Bronchial epithelial cell (primary cell): ENCODE data around the gene GABRR2. TPM values are rescaled to one million over a fixed set of nuclear protein-coding genes. Genes with fewer than 3 reads are reported as not detected.

Experiments used
- DNase-seq: peaks from one replicate; pipeline ENCODE4 v3.0.0-alpha.2; 2010; ENCODE audit warnings: low read depth
- FAIRE-seq: peaks from 2 replicates; lab custom pipeline; 2011; peaks lifted over from hg19 to GRCh38; lab: Jason Lieb, UNC
- H3K27me3 ChIP-seq: 2 replicates; pipeline ENCODE4 v1.5.1; 2011; ENCODE audit warnings: low read length; ENCODE audit not compliant: control insufficient read depth, insufficient read depth
- H3K36me3 ChIP-seq: 2 replicates; pipeline ENCODE4 v1.5.1; 2011; ENCODE audit warnings: low read length; ENCODE audit not compliant: control insufficient read depth, insufficient read depth
- H3K4me3 ChIP-seq: 2 replicates; pipeline ENCODE4 v1.5.1; 2011; ENCODE audit warnings: mild to moderate bottlenecking, low read depth, low read length, control low read depth
- total RNA-seq: library from RNA; depleted of rRNA; stranded (reverse); fragments of >200 nt; gene quantifications from 2 replicates; pipeline ENCODE4 v1.2.1, GENCODE V29; 2014
- TF ChIP-seq, protein P1 (sequence below): IDR thresholded peaks from 2 replicates; pipeline ENCODE4 v1.5.1; 2011; ENCODE audit warnings: mild to moderate bottlenecking, moderate library complexity, low read length, control low read depth, inconsistent platforms; ENCODE audit not compliant: insufficient read depth, severe bottlenecking

GABRR2 gene
- total RNA-seq = under 0.01 and 0.26 TPM in 2 replicates

DNA sequence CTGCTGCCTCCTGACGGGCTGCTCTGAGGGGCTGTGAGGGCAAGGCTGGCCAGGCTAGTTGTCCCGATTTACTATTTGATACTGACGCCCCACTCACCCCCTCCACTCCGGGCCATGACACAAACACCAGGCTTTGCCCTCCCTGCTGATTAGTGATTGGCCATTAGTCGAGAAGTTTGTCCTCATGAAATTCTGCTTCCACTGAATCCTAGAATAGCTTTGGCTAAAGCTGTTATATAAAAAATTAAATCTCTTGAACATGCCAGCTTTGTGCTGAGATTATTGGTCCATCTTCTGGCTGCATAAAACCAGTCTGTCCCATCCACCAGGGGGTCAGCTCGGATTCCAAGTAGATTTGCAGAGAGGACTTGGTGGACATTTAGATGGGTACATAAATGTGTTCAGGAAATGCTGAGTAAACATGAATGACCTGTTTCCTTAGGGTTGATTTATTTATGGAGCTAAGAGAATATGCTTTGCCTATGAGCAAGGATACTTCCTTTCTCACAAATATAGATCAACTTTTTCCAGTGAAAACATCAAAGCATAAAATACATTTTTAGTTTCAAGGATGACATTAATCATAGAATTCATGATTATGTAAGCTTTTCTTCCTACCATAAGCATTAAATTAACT is at the start of gene GABRR2:
Gene GABRR2 (minus strand): TSS at position 51 of the 637 bp plus-strand sequence. CDS start 134 bp downstream, outside the sequence.
- no peaks in the 10 kb centered on the region for H3K27me3 ChIP-seq
- FAIRE-seq (no peak), DNase-seq (no peak)
- H3K36me3 ChIP-seq = no peaks in the 10 kb centered on the region
- H3K4me3 ChIP-seq = no peak within 1 kb of the TSS
- TF ChIP-seq, protein P1, sequence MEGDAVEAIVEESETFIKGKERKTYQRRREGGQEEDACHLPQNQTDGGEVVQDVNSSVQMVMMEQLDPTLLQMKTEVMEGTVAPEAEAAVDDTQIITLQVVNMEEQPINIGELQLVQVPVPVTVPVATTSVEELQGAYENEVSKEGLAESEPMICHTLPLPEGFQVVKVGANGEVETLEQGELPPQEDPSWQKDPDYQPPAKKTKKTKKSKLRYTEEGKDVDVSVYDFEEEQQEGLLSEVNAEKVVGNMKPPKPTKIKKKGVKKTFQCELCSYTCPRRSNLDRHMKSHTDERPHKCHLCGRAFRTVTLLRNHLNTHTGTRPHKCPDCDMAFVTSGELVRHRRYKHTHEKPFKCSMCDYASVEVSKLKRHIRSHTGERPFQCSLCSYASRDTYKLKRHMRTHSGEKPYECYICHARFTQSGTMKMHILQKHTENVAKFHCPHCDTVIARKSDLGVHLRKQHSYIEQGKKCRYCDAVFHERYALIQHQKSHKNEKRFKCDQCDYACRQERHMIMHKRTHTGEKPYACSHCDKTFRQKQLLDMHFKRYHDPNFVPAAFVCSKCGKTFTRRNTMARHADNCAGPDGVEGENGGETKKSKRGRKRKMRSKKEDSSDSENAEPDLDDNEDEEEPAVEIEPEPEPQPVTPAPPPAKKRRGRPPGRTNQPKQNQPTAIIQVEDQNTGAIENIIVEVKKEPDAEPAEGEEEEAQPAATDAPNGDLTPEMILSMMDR = no peak

DNA sequence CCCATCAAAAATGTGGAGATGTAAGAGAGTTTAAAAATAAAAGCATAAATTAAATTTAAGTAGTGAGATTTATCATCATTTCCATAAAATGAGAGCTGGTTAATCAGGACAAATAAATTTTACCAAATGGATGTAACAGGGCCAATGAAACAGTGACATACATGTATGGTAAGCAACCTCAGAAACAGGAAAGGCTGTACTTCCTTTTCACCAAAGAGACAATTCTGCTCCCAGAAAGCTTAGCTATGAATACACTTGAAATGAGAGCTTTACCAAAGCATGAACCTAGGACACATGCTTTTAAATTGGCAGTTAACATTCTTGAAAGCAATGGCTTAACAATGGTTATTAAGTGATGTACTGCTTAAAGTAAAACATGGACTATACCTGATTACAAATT is 49.5 kb upstream of the GABRR2 start:
- peaks cover 2% of the 10 kb centered on the region for H3K27me3 ChIP-seq
- no peaks in the 10 kb centered on the region for H3K36me3 ChIP-seq
- FAIRE-seq (no peak), DNase-seq (no peak)
- TF ChIP-seq, protein P1 = no peak
- H3K4me3 ChIP-seq = no peak overlapping the region

DNA sequence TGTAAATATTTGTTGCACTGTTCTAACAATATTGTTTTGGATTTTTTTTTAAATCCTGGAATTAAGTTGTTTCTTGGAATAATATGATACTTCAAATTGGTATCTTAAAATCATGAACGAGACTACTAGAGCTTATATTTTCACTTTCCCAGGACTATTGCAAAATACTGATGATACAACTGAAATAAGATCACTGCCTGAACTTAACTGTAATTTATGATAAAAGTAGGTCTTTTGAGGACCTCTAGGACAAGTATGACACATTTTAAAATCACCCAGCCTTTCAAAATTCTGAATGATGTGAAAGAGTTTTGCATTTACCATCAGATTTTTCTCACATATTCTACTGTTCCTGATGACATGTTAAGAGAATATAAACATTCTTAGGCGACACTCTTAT is 46.1 kb upstream of the GABRR2 start:
- H3K36me3 ChIP-seq = no peaks in the 10 kb centered on the region
- H3K27me3 ChIP-seq = no peaks in the 10 kb centered on the region
- no peak overlapping the region for H3K4me3 ChIP-seq
- DNase-seq = no peak
- TF ChIP-seq, protein P1 = no peak
- FAIRE-seq = no peak

DNA sequence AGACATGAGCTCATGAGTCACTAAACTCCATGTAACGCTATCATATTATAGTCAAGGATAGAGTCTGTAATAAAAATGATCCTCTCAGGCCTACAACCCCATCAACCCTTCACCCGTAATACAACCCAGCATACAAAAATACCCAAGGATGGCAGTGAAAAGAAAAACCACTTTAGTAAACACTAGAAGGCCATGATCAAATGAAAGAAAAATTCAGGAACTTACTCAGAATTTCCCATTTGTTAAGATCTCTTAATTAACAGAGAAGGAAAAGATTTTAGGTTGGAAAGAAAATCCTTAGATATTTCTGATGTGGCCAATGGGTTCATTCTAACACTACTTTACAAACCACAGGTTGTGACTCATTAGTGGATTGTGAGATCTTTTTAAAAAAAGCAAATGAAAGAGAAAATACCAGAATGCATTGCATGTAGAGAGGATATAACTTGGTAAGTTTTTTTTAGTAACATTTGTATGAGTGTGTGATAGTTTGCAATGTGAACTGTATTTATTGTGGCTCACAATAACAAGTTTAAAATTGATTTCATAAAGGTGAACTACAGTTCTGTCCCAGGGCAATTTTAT is 45.4 kb upstream of the GABRR2 start:
- Histone ChIP-seq H3K36me3 (no peaks in the 10 kb centered on the region), H3K4me3 (no peak overlapping the region), H3K27me3 (no peaks in the 10 kb centered on the region)
- FAIRE-seq (no peak), DNase-seq (peak; percentile 17)
- TF ChIP-seq, protein P1 = no peak

DNA sequence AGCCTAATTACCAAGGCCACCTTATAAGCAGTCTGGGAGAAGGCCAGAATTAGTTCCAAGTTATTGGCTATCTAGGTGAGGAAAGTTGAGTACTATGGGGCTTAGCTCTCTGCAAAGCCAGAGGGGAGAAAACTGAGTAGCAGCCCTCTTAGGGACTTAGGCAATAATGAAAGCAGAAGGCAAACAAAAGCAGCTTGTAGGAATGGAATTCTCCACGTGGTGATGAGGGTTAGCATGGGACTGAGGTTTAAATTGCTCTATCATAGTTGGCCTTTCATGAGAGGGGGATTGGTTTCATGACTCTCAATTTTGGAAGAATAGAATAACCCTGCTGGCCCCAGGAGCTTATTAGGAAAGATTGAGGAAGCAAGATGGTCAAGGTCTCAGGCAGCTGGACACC is 44.5 kb upstream of the GABRR2 start:
- no peak for DNase-seq
- no peak for FAIRE-seq
- Histone ChIP-seq H3K36me3 (no peaks in the 10 kb centered on the region), H3K4me3 (no peak overlapping the region), H3K27me3 (no peaks in the 10 kb centered on the region)
- TF ChIP-seq, protein P1 = no peak

DNA sequence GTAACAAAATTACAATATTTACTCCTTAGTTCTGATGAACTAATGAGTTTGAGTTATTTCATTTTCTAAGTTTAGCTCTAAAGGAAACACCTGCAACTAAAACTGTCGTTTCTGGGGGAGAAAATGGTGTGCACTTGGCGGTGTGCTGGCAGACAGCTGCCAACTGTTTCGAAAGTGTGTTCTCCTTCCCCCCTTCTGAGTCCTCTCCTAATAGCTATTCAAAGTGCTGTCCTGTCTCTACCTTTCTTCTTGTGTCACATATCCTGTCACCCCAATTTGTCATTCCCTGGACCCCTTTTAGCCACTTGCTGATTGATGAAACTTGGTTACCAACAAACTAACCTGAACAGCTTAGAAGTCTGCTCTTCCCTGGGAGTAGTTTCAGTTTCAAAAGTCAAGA is 42.3 kb upstream of the GABRR2 start:
- FAIRE-seq (no peak), DNase-seq (no peak)
- TF ChIP-seq, protein P1 = no peak
- Histone ChIP-seq H3K27me3 (no peaks in the 10 kb centered on the region), H3K4me3 (no peak overlapping the region), H3K36me3 (no peaks in the 10 kb centered on the region)
